Stimulated activated CD8-positive, alpha-beta memory T cell treated with anti-CD3 and anti-CD28 coated beads, Interleukin-12 subunit alpha, Interleukin-12 subunit beta, amount 100 ng/mL, for 4 hours (primary cell): ENCODE data around the gene CCNJL.

Experiments
- DNase-seq: peaks from one replicate; pipeline ENCODE4 v3.0.0-alpha.2; 2020; ENCODE audit warnings: low read depth

CCNJL gene

GRCh38 chr5:160330212-160330611 is 17.8 kb upstream of the CCNJL start:
- DNase-seq = no peak

GRCh38 chr5:160327818-160328217 is 15.5 kb upstream of the CCNJL start:
- no peak for DNase-seq

DNA sequence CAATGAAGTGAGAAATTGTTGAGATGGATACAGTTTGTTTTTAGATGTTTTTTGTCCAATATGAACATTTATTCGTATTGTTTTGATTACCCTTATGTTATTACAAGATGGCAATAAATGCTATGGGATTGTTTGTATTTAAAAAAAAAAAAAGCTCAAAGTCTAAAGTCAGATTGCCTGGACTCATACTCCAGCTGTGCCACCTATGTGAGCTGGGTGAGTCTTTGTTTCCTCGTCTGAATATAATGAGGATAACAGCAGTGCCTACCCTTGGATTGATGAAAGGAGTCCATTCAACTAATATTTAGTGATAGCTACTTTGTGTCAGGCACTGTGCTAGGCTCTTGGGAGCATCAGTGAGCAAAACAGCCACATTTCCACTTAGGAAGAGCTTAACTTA is 14.6 kb upstream of the CCNJL start:
- no peak for DNase-seq

DNA sequence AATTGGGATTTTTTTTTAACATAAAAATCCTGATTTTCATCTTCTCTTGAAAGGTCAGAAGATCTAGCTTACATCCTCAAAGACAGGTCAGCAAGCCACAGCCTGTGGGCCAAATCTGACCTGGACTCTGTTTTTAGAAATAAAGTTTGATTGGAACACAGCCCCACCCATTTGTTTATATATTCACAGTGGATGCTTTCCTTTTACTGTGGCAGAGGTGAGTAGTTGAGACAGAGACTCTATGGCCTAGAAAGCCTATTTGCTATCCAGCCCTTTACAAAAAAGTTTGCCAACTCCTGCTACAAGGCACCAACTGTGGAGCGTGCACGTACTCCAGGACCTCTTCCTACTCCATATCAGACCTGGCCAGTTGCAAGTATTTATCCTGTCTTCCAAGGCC is 13.4 kb upstream of the CCNJL start:
- no peak for DNase-seq

GRCh38 chr5:160324886-160325285 is 12.5 kb upstream of the CCNJL start:
- no peak for DNase-seq

GRCh38 chr5:160318409-160318808 is 6.0 kb upstream of the CCNJL start:
- no peak for DNase-seq

DNA sequence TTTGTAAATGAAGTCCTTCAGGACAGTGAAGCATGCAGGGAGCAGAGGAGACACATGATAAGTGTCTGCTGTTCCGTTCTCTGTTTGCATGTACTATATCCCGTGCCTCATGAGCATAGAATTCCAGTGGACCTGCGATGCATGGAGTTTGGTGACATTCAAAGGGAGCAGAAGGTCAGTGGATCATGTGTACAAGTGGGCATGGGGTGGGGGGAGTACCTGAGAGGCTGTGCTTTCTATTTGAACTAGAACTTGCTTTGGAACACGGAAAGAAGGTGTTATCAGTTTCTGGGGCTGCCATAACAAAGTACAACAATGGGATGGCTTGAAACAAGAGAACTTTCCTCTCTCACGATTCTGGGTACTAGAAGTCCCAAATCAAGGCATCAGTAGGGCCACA is 5.1 kb upstream of the CCNJL start:
- no peak for DNase-seq

DNA sequence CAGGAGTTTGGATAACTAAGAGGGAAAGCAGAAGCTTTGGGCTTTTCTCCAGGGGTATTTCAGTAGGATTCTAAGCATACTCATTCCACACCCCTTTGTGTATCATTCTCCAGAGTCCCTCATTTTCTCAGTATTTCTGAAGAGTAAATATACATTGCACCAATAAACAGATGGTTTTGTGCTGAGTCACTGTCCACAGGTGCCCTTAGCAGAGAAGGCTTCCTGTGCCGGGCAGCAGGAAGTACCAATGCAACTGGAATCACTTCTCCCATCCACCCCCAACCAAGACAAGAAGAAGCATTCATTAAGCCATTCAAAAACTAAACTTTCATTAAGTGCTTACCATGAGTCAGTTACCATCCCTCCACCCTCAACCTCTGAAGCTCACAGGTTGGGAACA is 3.6 kb upstream of the CCNJL start:
- no peak for DNase-seq

- no peak for DNase-seq
Measured at GRCh38 chr5:160312960-160313727, 780 bp upstream of the CCNJL start.

- DNase-seq = no peak
Measured at GRCh38 chr5:160311491-160312133, 752 bp downstream of the CCNJL start.

GRCh38 chr5:160310552-160311295 is 1.6 kb downstream of the CCNJL start:
- no peak for DNase-seq

- DNase-seq = no peak
Measured at GRCh38 chr5:160310140-160310539, 2.2 kb downstream of the CCNJL start.

GRCh38 chr5:160306696-160307095 is 5.7 kb downstream of the CCNJL start:
- DNase-seq = no peak

- no peak for DNase-seq
Measured at GRCh38 chr5:160305319-160305718, 7.0 kb downstream of the CCNJL start.

GRCh38 chr5:160303690-160304089 is 8.7 kb downstream of the CCNJL start:
- DNase-seq = no peak

GRCh38 chr5:160298189-160298588 is 14.2 kb downstream of the CCNJL start:
- no peak for DNase-seq

DNA sequence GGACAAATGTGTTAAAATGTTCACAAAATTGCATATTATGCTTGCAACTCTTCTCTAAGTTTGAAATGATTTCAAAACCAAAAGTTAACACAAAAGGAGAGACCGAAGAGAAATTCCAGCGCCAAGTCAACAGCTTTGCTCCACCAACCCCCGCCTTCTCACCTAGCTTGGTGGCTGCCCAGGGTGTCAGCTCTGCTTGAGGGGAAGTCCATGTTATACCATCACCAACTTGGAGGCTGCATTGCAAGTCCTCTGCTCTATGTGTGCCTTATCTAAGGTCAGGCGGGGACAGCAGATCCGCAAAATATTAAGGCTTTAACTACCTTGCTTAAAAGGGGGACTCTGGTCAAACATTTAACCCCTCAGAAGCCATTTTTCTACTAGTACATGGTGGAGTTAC is 14.6 kb downstream of the CCNJL start:
- DNase-seq = no peak

DNA sequence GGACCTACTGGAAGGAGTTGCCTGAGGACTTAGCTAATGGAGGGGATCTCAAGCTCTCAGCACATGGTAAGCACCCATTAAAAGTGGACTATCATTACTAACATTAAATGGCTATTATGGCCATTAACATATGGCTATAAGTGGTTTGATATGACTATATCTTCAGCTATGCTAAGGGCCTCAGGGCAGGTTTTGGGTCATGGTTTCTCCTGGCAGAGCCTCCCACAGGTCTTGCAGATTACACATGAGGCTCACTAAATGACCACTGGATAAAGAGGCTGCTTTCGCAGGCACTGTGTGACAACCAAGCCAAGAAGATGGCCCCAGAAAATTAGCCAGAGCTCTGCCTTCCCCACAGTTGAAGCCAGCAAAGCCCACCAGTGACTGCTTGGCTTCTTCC is 15.4 kb downstream of the CCNJL start:
- no peak for DNase-seq

- no peak for DNase-seq
Measured at GRCh38 chr5:160296496-160296895, 15.9 kb downstream of the CCNJL start.

DNA sequence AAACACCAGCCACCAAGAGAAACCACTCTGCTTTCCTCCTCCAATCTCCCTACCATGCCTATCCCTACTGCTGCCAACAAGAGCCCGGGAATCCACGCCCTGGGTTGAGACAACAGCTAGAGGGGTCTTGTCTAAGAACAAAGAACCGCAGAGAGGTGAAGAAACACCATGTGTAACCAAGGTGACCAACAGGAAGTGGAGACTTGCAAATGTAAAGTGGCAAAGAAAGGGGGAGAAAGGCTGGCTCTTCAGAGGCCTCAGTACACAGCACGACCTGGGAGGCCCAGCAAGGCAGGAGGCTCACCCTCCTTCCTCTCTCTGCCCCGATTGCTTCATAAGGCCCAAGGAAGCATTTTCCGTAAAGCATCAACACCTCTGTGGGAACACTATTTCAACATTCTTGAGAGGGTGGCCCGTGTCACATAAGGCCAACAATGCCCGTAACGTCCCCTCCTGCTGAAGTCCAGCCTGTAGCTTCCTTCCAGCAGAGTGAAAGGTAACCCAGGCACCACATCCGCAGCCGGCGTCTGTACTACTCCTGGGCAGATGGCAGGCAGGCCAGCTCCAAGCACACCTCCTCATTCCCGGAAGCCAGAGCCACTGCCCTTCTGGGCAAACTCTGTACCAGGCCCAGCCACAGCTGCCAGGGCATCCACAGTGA is 18.3 kb downstream of the CCNJL start:
- no peak for DNase-seq

GRCh38 chr5:160293386-160293785 is 19.0 kb downstream of the CCNJL start:
- no peak for DNase-seq

GRCh38 chr5:160291467-160291866 is 20.9 kb downstream of the CCNJL start:
- no peak for DNase-seq

GRCh38 chr5:160290751-160291150 is 21.6 kb downstream of the CCNJL start:
- no peak for DNase-seq
